B cell (primary cell): ENCODE measurements around the gene PLCL1.

ENCODE experiments used
- CTCF ChIP-seq: fragments of 200-600 bp; IDR thresholded peaks from one replicate; pipeline ENCODE4 v1.8.0; 2022; ENCODE audit warnings: antibody characterized with exemption, mild to moderate bottlenecking
- EZH2 ChIP-seq: IDR thresholded peaks from 2 replicates; pipeline ENCODE4 v1.6.1; 2012; ENCODE audit warnings: borderline replicate concordance, low read depth, mild to moderate bottlenecking, moderate library complexity, low read length; ENCODE audit not compliant: insufficient read depth, poor library complexity, severe bottlenecking

- TF ChIP-seq CTCF (no peak), EZH2 (no peak)
Observed at GRCh38 chr2:197760293-197760657, 44.1 kb upstream of the PLCL1 start.
